WI38 (cell line): Measurements from ENCODE around the gene UBE2F.
"Not testable (repeated sequence)": the region's sequence is repeated elsewhere in the genome, so short reads cannot be mapped to it uniquely, and the experiment has no call there.

Source experiments
- H3K4me3 ChIP-seq: 2 replicates; pipeline ENCODE4 v1.5.1; 2011; ENCODE audit warnings: low read depth, mild to moderate bottlenecking, control low read depth, low read length
- TF ChIP-seq, protein P1 (sequence below): IDR thresholded peaks from 2 replicates; pipeline ENCODE4 v1.5.1; 2012; ENCODE audit warnings: low read depth, mild to moderate bottlenecking, control low read depth, low read length

UBE2F gene

DNA sequence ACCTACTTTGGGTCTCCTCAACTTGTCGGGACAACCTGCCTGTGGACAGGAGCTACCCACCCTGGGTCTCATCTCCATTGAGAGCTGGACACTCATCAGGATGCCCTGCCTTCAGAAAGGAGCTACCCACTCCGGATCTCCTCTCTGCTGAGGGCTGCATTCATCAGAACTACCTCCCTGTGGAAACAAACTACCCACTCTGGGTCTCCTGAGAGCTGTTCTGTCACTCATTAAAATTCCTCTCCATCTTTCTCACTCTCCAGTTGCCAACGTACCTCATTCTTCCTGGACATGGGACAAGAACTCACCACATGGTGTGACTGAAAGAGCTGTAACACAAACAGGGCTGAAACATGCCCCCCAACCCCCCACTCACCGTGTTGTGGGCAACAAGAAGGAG is 22.5 kb upstream of the UBE2F start:
- no peak overlapping the region for H3K4me3 ChIP-seq
- TF ChIP-seq, protein P1, sequence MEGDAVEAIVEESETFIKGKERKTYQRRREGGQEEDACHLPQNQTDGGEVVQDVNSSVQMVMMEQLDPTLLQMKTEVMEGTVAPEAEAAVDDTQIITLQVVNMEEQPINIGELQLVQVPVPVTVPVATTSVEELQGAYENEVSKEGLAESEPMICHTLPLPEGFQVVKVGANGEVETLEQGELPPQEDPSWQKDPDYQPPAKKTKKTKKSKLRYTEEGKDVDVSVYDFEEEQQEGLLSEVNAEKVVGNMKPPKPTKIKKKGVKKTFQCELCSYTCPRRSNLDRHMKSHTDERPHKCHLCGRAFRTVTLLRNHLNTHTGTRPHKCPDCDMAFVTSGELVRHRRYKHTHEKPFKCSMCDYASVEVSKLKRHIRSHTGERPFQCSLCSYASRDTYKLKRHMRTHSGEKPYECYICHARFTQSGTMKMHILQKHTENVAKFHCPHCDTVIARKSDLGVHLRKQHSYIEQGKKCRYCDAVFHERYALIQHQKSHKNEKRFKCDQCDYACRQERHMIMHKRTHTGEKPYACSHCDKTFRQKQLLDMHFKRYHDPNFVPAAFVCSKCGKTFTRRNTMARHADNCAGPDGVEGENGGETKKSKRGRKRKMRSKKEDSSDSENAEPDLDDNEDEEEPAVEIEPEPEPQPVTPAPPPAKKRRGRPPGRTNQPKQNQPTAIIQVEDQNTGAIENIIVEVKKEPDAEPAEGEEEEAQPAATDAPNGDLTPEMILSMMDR = no peak

DNA sequence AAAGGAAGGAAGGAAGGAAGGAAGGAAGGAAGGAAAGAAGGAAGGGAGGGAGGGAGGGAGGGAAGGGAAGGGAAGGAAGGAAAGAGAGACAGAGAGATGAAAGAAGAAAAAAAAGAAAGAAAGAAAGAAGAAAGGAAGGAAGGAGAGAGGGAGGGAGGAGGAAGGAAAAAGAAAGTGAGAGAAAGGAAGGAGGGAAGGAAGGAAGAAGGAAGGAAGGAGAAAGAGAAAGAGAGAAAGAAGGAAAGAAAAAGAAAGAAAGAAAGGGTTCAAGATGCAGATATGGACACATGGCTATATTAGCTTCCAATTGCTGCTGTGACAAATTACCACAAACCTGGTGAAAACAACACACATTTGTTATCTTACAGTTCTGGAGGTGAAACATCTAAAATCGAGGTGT is 20.4 kb upstream of the UBE2F start:
- TF ChIP-seq, protein P1 = no peak
- no peak overlapping the region for H3K4me3 ChIP-seq

DNA sequence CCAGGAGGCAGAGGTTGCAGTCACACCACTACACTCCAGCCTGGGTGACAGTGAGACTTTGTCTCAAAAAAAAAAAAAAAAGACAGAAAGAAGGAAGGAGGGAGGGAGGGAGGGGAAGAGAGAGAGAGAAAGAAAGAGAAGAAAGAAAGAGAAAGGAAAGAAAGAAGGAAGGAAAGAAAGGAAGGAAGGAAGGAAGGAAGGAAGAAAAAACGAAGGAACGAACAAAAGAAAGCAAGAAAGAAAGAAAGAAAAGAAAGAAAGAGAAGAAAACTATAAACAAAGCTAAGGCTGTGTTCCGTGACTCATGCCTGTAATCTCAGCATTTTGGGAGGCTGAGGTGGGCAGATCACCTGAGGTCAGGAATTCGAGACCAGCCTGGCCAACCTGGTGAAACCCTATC is 15.5 kb upstream of the UBE2F start:
- H3K4me3 ChIP-seq = not testable (repeated sequence)

DNA sequence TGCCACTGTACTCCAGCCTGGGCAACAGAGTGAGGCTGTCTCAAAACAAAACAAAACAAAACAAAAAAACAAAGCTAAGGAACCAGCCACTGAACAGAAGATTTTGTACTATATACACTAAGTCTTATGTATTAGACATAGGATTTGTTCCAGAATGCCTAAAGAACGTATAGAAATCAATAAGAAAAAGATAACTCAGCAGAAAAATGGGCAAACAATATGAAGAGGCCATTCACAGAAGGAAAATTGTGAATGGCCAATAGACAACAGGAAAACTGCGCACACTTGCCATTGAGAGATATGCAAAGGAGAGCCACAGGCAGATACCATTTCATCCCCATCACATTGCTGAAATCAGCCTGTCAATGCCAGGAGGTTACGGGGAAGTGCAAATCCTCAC is 14.9 kb upstream of the UBE2F start:
- H3K4me3 ChIP-seq = no peak overlapping the region
- TF ChIP-seq, protein P1 = no peak

DNA sequence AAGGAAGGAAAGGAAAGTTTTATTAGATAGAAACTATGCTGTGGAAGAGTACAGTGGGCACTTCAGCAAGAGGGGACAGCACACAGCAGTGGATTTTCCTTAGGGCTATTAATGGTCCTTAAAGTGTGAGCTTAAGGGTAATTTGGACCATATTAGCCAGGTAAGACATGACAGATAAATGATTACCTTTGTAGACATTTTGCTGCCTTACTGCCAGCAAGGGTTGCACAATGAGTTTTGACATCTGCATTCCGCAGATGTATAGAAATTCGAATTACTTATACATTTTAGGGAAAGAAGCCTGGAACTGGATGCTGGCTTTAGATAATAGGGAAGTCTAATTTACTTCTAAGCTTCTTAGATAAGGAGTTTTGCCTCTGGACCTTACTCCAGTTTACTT is 14.0 kb upstream of the UBE2F start:
- no peak overlapping the region for H3K4me3 ChIP-seq
- TF ChIP-seq, protein P1 = no peak

DNA sequence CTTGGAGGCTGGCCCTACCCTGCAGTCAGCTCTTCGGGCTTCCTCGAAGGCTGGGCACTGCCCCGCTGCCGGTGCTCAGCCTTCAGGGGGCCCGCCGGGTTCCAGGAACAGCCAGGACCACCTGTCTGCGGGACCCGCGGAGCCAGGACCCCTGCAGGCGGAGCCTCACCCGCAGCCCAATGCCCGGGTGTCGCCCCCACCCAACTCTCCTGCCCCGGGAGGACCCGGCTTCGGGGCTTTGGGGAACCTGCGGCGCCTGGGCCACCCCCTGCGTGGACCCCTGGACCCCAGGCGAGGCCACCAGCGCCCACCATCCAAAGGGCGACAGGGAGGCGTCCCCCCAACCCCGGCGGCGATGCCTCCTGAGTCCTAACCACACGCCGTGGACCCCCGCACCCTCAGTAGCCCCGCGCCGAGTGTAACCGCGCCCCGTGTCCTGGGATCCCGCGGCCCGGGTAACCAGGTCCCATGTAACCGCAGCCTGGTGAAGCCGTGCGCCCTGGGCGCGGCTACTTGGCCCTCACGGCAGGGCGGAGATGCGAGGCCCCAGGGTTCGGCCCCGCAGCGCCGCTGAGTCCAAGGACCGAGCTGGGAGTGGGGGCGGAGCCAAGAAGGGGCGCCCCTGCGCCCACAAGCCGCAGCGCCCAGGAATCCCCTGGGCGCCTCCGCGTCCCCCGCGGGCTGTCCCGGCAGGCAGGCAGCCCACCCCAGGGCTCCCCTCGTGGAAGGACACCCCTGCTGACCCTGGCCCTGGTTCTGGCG is 11.0 kb upstream of the UBE2F start:
- TF ChIP-seq, protein P1 = no peak
- H3K4me3 ChIP-seq = peak overlapping the region; percentile 44

DNA sequence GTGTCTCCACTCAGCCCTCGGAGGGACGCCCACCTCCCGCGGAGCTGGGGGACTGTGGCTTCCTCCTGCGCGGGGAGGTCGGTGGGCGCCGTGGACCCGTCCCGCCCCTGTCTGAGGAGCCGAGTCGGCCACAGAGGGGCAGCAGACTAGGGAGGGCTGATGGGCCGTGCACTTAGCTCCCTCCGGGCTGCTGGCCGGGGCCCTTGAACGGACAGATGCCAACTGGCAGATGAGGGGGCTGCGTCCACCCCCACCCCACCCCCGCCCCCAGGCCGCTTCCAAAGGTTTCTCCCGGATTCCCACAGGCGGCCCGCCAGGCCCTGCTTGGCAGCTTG is 10.4 kb upstream of the UBE2F start:
- TF ChIP-seq, protein P1 = no peak
- peak overlapping the region; percentile 44 for H3K4me3 ChIP-seq

DNA sequence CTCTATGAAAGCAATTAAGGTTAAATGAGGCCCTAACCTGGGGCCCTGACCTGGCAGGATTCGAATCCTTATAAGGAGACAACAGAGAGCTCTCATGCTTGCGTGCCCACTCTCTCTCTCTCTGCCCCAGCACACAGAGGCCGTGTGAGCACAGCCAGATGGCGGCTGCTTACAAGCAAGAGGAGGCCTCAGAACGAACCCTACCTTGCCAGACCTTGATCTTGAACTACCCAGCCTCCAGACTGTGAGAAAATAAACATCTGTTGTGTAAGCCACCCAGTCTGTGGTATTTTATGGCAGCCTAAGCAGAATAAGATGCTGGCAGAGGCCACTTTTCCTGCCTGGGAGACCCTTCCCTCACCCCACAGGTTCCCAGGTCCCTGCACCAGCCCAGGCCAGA is 5.2 kb upstream of the UBE2F start:
- TF ChIP-seq, protein P1 = no peak
- H3K4me3 ChIP-seq = no peak overlapping the region
